ENCODE results near the gene IL37.
"Not testable (repeated sequence)": the region's sequence is repeated elsewhere in the genome, so short reads cannot be mapped to it uniquely, and the experiment has no call there.

IL37 gene

DNA sequence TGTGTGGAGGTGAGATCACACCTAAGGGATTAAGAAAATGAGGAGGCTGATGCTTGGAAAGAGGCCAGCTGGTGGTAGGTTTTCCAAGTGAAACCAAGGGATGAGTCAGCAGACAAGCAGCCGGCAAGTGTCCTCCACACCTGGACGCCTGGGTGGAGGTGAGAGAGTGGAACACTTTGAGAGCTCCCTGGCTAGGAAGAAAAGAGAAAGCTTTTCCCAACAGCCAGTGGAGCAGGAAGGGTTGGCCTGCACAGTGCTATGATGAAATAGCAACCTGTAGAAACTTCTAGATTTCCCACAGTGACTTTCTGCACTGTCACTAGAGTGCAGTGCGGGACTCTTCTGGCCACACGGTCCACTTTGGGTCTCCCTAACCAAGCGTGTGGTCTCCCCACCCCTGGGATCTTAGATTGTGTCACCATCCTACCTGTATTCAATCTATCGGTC lies 19.6 kb upstream of the IL37 start:
- DNase-seq, result no peak

DNA sequence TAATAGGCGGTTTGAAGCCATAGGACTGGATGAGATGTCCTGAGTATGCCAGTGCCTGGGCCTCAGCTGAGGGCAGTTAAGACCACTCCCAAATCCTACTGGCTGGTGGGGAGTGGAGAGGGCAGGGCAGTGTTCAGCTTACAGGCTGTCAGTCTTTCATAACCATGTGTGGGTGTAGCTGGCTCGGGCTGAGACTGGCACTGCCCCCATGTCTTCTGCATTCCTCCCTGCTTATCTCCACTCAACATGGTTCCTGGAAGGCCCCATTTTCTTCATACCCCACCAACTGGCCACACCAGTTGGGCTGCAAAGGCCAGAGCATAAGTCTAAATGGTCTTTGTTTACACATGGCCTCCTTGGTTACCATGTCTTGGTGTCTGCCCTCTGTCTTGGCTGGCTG lies 17.2 kb upstream of the IL37 start:
- no peak for DNase-seq

DNA sequence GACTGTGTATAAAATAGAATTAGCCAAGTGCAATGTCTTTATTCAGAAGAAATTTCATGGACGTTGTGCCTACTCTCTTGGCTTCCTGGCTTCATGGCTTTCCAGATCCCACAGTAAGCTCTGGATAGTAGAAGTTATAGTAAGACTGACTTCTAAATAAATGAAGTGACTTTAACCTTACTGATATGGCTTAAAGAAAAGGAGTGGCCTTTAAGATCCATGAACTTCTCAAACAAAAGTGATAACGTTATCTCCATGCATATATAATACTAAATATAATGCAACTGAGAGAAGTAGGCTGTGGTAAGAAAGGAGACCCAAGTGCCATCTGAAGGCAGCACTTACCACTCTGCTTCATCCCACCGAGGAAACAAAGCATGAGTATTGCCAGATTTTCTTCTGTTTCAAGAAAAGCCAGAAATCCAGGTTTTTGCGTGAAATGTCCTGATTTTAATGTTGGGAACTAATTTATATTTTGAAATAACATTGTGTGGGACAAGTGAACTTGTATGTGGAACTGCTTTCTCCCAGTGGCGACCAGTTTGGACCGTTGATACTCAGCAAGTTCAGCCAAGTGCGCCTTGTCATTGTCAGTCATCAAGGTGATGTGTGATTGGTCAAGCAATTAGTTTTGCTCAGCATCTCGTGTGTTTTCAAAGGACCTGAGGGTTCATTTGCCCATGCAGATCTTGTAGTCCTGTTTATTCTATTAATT lies 13.9 kb upstream of the IL37 start:
- DNase-seq, result no peak

DNA sequence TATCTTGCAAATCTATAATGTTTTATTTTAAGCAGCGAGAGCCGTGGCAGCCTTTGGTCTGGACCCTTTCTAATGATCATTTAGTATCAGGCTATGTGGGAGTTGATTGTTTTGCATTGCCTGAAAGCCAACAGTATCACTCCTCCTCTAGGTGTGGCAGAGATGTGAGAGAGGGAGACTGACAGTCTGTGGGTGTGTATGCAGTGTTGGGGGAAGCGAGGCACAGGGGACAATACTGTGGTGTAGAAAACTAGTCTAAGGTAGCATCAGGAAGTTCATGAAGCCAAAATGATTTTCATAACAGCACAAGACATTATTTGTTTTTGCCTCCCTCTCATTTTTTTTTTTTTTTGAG lies 13.4 kb upstream of the IL37 start:
- DNase-seq, result no peak

DNA sequence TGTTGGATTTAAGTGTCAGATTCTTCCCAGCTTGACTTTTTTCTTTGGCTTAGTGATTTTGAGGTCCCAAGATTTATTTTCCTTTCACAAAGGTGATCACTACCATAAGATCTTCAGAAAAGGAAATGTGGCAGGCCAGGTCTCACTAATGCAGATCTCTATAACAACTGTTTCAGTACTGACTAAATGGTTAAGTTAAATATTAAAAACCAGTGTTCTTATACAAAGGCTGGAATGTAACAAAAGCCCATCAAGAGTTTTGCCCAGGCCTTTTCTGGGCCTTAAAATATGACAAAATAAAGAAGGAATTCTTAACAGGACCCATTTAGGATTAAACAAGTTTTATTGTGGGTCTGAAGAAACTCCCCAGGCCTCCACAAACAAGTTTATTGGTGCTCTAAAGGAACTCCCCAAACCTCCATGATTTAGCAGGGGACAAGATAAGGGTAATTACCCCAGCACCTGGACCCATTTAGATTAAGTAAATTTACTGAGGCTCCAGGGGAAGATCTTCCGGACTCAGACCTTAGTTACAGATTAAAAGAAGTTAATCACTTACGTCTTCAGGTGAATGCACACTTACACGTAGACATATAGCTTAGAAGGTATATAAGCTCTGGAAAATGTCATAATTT lies 9.4 kb upstream of the IL37 start:
- not testable (repeated sequence) for DNase-seq

DNA sequence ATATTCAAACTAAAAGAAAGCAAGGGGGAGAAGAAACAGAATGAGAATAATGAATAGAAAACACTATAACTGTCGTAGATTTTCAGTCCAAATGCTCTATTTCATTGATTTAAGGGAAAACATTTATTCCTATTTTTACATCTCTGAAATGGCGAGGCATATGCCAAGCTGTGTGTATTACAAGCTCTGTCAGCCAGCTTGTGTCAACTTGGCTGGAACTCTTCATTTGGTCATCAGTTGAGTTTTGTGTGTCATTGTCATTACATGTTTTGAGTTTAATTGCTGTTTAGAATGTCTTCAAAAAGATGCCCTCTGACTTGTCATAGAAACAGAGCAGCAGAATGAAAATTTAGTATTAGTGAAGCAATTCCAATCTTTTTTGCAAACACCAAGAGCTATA lies 8.1 kb upstream of the IL37 start:
- no peak for DNase-seq

DNA sequence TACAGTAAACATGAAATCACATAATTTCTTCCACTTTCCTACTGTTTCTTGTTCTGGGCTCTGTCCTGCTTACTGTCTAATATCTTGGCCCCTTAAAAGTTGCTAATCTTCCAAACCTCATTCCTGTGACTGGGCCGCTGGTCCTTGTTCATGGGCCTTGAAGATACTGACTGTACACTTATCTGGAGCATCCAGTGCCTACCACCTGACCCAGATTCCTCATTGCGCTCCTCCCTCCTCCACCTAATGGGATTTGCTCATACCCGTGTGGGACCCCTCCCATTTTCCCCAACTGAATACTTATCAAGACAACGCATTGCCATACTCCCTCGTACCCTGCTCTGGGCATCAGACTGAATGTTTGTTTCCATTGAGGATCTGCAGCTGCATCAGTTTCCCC lies 6.1 kb upstream of the IL37 start:
- DNase-seq, result no peak

DNA sequence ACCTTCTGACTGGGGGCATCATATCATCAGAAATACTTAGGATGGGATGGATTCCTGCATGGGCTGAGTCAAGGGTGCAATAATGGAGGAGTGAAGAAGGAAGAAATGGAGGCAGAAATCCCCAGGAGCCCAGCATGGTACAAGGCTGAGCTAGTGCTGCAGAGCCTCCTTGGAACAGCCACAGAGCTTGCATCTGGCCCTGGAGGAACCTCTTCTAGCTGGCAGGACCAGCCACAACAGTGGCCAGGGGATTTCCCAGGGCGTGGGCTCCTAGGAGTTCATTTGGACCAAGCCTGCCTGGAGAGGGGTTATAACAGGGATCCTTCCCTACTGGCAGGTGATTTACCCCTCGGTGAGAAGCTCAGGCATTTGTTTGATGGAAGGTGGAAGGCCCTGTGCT lies 4.7 kb upstream of the IL37 start:
- DNase-seq, result no peak

DNA sequence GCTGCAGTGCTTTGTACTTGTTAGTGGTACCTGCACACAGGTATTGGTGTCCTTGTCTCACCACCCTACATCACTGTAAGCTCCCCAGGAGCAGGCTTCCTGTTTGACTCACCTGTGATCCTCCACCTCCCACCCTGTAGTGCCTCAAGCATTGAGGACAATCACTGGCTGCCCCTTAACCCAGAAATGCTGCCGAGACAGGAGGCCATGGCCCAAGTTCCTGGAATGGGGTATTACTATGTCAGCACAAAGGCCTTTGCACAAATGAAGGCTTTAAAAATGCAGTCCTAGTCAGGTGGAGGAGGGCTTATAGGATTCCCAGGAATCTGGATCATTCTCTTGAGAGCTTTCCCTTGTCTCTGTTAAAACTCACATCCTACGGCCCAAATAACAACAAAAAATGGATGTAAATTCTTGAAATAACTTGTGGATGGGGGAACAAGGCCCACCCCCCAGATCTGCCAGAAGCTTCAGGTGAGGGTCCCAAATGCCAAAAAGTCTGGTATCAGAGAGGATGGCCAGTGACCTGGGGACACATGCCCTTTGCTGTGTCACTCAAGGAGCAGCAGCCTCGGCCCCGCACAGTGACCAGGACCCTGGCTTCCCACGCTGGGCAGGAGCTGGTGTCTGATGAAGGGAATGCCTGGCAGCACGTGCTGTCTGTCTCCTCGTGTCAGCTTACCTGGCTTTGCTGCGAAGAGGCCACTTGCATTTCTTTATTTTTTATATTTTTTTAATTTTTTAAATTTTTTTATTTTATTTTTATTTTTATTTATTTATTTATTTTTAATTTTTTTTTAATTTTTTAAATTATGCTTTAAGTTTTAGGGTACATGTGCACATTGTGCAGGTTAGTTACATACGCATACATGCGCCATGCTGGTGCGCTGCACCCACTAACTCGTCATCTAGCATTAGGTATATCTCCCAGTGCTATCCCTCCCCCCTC lies 3.7 kb upstream of the IL37 start:
- no peak for DNase-seq

DNA sequence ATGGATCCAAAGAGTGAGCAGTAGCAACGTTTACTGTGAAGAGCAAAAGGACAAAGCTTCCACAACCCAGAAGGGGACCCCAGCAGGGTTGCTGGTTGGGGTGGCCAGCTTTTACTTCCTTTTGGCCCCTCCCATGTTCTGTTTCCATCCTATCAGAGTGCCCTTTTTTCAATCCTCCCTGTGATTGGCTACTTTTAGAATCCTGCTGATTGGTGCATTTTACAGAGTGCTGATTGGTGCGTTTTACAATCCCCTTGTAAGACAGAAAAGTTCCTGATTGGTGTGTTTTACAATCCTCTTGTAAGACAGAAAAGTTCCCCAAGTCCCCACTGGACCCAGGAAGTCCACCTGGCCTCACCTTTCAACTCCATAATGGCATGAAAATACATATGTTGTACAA lies 2.4 kb upstream of the IL37 start:
- not testable (repeated sequence) for DNase-seq

DNA sequence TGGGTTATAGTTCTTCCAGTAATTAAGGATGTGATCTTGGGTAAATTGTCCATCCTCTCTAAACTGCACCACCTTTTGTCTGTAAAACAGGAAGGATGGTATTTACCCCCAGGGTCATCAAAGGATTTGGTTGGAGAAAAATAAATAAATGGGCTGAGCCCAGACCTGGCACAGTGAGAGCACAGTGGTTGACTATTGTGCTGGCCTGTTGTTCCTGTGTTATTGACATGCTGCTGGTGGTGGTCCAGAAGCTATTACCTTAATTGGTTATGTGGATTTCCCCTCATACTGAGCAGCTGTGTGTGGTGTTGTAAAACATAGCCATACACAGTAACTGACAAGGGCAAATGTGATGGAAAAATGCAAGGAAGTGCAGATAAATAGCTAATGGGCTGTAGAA lies 746 bp upstream of the IL37 start:
- no peak for DNase-seq

DNA sequence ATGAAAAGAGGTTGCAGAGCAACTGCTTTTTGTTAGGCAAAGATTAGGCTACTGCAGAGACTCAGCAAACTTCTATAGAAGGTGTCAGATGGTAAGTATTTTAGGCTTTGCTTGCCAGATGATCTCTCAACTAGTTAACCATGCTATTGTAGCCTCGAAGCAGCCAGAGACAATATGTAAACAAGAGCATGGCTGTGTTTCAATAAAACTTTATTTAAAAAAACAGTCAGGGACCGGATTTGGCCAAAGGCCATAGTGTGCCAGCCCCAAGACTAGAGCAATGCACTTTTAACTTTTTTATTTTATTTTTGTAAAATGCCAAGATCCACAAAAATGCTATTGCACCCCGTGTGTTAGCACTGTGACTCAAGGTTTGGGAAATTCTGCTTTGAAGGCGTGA lies 1.4 kb downstream of the IL37 start:
- no peak for DNase-seq

DNA sequence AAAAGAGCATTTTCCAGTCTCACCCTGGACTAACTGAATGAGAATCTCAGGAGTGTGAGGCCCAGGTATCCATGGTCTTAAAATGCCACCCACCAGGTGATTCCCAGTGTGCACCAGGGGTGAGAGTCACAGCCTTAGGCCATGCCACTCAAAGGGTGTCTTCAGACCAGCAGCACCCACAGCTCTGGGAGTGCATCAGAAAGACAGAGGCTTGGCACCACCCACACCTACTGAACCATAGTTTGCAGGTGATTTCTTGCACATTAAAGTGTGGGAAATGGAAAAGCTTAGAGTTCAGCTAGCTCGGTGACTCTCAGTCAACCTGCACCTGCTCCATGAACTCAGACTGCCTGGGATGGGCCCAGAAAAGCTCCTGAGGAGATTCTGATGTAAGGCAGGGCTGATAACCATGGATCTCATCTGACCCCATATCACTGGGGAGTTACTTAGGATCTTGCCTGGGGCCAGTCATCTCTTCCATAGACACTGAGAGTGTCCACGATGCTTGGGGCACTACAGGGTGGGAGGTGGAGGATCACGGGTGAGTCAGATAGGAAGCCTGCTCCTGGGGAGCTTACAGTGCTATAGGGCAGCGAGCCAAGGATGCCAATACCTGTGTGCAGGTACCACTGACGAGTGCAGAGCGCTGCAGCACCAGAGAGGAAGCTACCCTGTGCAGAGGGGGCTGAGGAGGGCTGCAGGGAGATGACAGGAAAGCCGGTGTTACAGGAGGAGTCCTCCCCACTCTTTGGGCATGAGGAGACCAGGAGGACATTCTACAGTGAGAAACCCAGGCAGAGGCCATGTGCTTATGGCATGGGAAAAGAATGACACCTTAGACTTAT lies 4.6 kb downstream of the IL37 start:
- no peak for DNase-seq

DNA sequence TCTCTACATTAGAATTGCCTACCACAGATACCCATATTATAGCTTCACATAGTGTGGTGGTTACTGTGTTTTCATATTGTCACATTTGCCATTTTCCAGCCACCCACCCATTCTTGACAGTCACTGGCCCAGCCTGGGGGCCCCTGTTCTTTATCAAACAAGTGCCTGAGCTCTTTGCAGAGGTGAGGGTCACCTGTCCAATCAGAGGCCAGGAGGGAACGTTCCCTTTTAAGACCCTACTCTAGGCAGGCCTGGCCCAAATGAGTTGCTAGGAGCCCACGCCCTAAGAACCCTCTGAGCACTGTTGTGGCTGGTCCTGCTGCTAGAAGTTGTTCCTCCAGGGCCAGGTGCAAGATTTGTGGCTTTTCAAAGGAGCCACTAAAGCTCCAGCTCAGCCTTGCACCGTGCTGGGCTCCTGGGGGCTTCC lies 5.2 kb downstream of the IL37 start:
- DNase-seq, result no peak

DNA sequence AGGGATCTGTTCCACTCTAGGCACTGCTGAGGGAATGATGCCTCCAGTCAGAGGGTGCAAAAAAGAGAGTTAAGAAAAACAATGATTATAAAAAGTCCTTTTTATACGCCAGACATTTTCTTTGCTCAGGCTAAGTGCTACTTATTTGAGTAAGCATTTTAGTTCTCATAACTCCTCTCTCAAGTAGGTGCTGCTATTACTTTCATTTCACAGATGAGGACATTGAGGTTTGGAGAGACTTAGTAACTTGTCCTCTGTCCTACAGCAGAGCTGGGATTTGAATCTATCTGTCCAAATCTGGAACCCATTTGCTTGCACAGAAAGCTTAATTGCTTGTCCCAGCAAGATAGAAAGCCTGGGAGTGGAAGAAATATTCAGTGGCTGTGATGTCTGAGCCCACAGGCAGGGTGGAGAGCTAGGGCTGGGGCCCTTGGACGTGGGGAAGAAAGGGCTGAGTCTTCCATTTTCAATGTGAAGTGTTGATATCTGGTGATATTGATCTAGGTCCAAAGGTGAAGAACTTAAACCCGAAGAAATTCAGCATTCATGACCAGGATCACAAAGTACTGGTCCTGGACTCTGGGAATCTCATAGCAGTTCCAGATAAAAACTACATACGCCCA lies 5.8 kb downstream of the IL37 start:
- no peak for DNase-seq

DNA sequence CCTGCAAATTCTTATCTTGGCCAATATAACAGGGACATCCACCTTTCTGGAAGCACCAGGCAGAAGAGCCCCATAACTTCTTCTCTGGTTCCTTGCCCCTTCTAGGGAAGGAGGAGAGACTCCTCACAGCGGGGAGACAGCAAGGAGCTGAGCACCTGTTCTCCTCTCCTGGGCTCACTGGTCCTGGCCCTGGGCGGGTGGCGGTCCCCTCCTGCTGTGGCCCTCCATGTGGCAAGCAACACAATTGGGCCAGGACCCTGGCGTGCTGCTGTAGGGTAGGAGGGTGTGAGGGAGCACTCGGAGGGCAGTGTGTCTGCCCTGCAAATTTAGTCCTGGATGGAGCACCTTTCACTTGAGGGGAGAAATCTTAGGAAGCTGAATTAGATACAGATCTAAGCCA lies 6.9 kb downstream of the IL37 start:
- DNase-seq, result no peak

DNA sequence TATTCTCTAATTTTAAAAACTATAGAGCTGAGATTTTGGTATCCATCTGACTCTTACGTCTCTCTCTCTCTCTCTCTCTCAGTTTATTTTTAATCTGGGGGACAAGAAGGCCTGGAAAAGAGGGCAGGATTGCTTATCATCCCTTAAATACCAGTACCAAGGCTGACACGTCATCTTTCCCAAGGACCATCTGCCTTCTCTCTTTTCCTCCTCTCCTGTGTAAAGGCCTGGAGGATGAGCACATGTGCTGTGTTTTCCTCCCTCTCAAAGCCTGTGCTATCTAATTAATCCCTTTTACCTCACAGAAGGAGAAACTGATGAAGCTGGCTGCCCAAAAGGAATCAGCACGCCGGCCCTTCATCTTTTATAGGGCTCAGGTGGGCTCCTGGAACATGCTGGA lies 7.3 kb downstream of the IL37 start:
- no peak for DNase-seq

DNA sequence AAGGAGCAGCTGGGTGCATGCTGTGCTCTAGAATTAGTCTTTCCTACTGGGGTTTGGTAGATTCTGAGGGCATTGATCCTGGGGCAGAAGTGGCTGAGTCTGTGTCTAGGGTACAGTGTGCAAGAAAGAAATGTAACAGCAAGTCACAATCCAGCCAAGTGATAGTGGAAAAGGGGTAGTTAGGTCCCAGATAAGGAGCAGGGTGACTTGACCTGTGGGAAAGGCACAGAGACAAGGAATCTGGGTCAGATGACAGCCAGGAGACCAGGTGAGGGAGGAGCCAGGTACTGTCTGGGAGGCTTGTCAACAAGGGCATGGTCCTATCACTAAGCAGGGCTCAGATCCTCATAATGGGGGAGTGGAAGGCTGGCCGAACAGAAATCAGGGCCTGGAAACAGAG lies 8.1 kb downstream of the IL37 start:
- no peak for DNase-seq

DNA sequence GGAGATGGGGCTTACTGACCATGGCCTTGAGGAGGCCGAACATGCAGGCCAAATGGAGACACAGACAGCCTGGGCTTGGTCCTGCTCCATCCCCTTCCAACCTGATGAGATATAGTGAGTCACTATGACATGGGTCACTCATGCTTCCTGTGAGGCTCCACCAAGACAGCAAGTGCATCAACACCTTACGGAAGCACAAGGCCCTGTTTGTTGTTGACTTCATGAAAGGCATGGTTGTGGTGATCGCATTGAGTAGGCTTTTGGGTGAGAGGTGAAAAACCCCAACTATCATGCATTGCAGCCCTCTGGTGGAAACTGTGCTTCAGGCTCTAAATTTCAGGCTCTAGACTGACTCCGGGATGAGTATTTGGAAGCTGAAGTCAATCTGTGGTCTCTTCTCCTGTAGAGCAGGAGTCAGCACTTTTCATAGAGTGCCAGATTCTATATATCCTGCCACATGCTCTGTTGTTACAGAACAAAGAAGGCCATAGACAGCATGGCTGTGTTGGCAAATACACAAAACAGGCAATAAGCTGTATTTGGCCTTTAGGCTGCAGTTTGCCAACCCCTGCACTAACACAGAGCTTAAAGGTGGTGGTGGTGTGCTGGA lies 10.1 kb downstream of the IL37 start:
- DNase-seq, result no peak

DNA sequence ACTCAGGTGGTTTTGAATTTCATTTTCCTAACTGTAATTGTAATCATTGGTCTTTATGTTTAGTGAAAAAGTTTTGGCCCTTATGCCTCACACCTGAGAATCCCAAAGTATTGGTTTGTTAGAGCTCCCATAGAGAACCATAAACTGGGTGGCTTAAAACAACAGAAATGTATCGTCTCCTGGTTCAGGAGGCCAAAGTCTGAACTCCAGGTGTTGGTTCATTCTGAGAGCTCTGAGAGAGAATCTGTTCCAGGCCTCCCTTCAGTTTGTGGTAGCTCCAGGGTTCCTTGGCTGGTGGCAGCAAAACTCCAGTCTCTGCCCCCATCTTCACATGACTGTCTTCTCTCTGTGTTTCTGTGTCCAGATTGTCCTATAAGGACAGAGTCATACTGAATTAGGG lies 11.0 kb downstream of the IL37 start:
- no peak for DNase-seq

DNA sequence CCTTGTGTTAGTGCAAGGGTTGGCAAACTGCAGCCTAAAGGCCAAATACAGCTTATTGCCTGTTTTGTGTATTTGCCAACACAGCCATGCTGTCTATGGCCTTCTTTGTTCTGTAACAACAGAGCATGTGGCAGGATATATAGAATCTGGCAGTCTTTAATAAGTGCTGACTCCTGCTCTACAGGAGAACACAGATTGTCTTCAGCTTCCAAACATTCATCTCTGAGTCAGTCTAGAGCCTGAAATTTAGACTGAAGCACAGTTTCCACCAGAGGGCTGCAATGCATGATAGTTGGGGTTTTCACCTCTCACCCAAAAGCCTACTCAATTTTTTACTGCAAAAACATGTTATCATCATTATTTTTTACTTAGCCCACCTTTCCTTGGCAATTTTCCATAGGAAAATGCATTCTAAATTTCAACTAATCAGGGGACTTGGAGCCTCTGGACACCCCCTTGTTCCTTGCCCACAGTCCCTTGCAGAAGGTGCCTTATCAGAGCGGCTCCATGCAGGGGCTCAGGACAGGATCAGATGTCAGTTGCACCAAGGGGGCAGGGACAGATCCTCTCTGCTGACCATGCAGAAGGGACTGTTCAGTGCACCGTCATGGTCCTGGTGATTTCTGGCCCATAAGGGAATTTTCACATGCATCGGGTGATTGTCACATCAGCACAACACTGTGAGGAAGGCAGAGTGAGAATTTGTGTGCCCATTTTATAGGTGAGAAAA lies 12.4 kb downstream of the IL37 start:
- no peak for DNase-seq

All from NCI-H1436 treated with DMSO at 0.1 percent for 48 hours (cell line).